NCI-H1417 treated with DMSO at 0.1 percent for 48 hours (cell line): ENCODE measurements around the gene FUCA2.

Experiments used
- DNase-seq: peaks from one replicate; lab custom pipeline; 2025; lab: John Stamatoyannopoulos, UW

The FUCA2 gene, protein sequence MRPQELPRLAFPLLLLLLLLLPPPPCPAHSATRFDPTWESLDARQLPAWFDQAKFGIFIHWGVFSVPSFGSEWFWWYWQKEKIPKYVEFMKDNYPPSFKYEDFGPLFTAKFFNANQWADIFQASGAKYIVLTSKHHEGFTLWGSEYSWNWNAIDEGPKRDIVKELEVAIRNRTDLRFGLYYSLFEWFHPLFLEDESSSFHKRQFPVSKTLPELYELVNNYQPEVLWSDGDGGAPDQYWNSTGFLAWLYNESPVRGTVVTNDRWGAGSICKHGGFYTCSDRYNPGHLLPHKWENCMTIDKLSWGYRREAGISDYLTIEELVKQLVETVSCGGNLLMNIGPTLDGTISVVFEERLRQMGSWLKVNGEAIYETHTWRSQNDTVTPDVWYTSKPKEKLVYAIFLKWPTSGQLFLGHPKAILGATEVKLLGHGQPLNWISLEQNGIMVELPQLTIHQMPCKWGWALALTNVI

GRCh38 chr6:143510991-143511891 lies at the start of gene FUCA2:
FUCA2 (minus strand) TSS chr6:143511720; CDS start chr6:143511634, 86 bp downstream.
- DNase-seq, result no peak

GRCh38 chr6:143561105-143561704 lies 49.7 kb upstream of the FUCA2 start:
- no peak for DNase-seq

GRCh38 chr6:143559051-143559660 lies 47.6 kb upstream of the FUCA2 start:
- DNase-seq, result no peak

DNA sequence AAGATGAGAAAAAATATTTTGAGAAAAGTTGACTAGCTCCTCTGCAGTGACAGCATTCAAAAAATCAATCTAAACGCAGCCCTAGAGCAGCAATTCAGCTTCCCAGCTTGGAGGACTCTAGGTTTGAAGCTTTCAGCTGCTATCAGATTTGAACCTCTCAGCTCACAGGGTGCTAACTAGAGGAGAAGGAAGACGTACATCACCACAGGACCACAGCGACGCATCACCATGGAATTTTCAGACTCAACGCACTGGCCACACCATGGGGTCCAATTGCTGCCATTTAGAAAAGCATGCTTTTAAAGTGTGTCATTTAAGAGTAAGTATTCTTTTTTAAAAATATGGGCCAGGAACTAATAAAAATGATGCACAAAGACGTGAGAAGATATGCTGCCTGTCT lies 45.0 kb upstream of the FUCA2 start:
- no peak for DNase-seq

- no peak for DNase-seq
These were observed 44.1 kb upstream of the FUCA2 start for GRCh38 chr6:143555582-143555981.

GRCh38 chr6:143555071-143555492 lies 43.6 kb upstream of the FUCA2 start:
- DNase-seq, result no peak

- no peak for DNase-seq
These were observed 41.8 kb upstream of the FUCA2 start for GRCh38 chr6:143553337-143553736.

GRCh38 chr6:143549949-143550268 lies 38.4 kb upstream of the FUCA2 start:
- no peak for DNase-seq

DNA sequence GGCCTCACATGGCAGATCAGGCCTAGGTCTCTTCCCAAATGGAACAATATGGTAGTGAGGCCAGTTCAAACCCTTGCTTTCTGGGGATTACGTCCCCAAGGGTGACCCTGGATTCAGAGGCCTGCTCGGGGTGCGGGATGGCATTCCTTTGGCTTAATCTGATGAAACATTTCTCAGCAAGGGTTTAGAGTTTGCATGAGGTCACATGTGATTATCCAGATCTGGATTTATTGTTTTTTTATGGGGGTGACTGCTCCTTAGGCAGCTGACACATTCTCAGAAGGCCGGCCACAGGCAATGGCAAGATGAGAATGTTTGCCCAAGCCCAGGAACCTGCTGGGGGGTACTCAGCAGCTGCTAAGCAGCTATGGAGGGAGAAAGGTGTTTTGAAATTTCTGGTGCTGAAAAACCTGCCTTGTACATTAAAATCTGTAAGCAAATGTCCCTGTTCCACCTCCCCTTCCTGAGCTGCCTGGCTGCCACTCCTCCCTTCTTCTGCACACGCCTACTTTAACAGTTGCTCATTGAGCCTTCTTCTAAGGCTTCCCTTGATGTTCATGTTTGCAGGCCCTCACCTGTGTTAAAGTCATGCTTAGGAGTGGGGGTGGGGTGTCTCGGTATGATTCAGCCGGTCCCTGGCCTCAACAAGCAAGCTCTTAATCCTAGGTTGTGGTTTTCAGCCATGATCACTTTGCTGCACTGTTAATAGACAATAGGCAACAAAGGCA lies 37.9 kb upstream of the FUCA2 start:
- DNase-seq, result no peak

DNA sequence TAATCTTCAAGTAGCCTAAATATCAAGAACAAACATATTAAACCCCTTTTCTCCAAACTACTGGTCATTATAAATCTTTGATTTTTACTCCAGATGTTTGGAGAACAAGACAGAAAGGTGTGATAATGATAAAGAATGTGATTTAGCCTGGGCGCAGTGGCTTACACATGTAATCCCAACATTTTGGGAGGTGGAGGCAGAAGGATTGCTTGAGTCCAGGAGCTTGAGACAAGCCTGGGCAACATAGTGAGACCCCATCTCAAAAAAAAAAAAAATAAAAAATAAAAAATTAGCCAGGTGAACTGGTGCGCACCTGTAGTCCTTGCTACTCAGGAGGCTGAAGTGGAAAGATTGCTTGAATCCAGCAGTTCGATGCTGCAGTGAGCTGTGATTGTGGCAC lies 35.1 kb upstream of the FUCA2 start:
- no peak for DNase-seq

DNA sequence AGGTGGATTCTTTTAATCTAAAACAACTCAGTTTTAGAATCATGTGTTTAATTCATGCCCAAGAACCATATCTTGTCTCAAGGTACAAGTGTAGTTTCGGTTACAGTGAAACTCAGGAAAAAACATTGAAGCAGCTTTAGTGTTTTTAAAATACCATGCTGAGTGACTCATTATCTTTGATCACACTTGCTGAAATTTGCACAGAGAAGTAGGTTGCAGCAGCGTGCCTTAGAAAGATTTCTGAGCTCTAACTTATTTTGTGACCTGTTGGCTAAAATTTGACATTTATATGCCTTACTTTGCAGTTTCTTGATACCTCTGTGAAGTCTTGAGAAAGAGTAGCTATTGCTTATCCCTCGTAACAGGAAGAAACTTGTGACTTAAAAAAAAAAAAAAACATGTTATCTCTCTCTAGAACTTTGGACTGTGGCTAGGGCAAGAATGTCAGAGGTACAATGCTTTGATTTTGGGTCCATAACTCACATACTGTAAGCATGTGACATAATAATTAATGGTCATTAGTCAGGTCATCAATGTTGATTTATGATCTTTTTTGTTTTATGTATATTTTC lies 34.5 kb upstream of the FUCA2 start:
- DNase-seq, result no peak

- no peak for DNase-seq
These were observed 33.6 kb upstream of the FUCA2 start for GRCh38 chr6:143545165-143545564.

- no peak for DNase-seq
These were observed 32.6 kb upstream of the FUCA2 start for GRCh38 chr6:143544011-143544696.

DNA sequence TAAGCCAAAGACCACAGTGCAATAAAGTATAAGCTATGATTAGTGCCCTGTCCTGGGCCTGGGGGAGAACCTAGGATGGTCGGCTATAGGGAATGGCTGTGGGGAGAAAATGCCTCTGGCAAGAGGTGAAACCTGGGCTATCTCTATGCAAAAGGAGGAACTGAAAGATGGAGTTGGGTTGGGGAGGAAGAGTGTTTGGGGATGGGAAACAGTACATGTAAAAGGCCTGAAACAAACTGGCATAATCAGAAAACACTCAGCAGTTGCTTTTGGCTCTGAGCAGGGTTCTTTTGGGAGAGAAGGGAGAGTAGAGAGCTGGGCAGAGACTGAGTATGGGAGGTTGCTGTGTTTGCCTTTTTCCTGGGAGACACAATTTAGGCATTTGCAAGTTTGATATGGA lies 31.9 kb upstream of the FUCA2 start:
- DNase-seq, result no peak

- no peak for DNase-seq
These were observed 31.4 kb upstream of the FUCA2 start for GRCh38 chr6:143542888-143543287.

DNA sequence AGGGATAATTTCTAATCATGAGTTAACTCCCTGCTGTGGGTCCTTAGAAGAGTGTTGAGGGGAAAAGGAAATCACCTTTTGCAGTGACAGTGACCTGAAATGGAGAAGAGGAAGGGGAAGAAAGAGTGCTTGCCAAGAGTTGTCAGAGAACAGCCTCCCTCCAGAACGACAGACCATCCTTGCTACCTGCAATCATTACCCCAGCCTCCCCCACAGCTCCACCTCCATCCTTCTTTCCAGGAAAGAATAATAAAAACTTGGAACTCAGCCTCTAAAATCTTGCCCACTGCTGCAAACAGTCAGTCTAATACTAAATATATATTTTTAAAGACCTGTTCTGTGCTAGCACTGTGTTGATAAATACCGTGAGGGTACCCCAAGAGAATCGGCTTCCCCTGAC lies 28.7 kb upstream of the FUCA2 start:
- DNase-seq, result no peak

DNA sequence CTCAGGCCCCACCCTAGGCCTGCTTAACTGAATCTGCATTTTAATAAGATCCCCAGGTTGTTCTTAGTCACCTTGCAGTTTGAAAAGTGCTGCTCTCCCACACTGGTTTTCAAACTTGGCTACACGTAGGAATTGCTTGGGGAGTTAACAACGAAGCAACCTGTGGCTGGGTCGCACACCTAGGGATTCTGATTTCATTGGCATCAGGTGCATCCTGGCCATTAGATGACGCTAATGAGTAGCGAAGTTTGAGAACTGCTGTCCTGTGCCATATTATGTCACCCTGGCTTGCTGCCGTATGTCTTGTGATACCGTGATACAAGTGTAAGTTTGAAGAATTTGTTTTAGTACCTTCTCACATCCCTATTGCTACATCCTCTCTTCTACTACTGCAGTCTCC lies 28.2 kb upstream of the FUCA2 start:
- DNase-seq, result no peak

DNA sequence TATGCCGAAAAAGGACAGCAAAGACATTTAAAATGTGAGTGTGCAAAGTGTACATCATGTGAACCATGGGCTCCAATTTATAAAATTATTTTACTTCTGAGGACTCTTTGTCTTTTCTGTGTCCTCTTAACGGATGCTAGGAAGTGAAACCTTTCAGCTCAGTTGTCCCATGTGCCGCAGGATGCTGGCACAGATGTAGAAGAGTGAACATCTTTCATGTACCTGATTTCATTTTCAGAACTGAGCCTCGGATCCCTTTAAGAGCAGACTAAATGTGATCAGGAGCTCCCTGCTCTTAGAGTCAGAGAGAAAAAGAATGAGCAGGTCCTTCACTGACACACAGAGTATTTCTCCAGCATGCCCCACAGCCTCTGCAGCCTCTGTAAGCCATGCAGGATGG lies 27.6 kb upstream of the FUCA2 start:
- no peak for DNase-seq

- DNase-seq, result no peak
These were observed 26.9 kb upstream of the FUCA2 start for GRCh38 chr6:143538374-143538773.

DNA sequence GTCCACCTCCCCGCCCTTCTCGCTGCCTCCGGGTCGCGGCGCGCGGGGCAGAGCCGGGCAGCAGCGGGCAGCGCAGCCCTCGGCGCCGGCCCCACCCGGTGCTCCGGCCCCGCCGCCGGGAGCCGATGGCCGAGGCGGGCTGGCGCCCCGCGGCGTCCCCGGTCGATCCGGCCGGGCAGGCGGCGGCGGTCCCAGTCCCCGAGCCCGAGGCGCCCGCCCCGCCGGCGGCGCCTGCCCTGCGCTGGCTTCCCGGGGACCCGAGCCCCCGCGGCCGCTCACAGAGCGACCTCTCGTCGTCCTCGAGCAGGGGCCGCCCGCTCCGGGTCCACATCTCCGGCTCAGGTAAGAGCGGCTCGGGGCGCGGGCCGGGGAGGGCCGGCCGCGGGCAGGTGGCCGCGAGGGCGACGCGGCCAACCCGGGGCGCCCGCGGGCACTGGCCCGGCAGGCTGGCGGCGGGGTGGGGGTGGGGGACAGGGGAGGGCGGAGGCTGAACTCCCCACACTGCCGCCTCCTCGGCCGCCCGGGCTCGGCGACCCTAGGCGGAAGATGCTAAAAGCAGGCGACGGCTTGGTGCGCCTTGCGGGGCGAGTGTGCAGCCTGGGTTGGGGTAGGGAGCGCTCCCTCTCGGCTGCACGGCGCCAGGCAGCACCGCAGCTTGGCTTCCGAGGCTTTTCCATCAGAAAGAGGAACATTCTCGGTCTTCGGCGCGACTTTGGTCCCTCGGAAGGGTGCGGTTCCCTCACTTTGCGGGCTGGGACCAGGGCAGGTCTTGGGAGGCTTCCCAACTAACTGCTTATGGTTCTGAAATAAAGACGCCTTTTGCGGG lies 25.6 kb upstream of the FUCA2 start:
- DNase-seq, result no peak
